ENCODE data around the gene PLA2G4C.

Gene PLA2G4C, protein sequence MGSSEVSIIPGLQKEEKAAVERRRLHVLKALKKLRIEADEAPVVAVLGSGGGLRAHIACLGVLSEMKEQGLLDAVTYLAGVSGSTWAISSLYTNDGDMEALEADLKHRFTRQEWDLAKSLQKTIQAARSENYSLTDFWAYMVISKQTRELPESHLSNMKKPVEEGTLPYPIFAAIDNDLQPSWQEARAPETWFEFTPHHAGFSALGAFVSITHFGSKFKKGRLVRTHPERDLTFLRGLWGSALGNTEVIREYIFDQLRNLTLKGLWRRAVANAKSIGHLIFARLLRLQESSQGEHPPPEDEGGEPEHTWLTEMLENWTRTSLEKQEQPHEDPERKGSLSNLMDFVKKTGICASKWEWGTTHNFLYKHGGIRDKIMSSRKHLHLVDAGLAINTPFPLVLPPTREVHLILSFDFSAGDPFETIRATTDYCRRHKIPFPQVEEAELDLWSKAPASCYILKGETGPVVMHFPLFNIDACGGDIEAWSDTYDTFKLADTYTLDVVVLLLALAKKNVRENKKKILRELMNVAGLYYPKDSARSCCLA

DNA sequence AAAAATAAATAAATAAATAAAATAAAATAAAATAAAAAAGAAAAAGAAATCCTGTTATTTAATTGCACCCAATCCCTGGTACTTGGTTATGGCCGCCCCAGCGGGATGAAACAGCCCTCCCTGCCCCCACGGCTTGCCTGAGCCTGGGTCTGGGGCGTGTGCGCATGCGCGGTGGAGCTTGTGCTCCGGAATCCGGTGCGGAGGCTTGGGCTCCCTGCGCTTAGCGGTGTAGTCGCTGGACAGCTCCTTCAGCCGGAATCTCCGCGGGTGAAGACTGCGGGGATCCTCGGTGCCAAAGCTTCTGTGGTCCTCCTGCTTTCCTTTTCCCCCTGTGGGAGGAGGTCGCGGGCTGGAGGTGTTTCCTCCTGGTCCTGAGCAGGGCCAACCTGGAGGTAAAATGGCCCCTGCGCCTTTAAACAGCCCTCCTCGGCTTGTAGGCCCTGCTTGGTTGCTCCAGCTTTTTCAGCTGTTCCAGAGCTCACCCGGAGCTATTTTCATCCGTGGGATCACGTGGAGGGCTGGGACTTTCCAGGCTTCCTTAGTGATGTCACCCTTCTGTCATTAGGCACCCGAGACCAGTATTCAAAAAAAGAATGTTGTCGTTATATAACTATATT lies at the start of gene PLA2G4C:
Gene PLA2G4C (minus strand): TSS at position 468 of the 617 bp plus-strand sequence. CDS start 4,288 bp downstream, outside the sequence.
- peak; percentile 62 for DNase-seq (ENCODE audit: low read depth)

DNA sequence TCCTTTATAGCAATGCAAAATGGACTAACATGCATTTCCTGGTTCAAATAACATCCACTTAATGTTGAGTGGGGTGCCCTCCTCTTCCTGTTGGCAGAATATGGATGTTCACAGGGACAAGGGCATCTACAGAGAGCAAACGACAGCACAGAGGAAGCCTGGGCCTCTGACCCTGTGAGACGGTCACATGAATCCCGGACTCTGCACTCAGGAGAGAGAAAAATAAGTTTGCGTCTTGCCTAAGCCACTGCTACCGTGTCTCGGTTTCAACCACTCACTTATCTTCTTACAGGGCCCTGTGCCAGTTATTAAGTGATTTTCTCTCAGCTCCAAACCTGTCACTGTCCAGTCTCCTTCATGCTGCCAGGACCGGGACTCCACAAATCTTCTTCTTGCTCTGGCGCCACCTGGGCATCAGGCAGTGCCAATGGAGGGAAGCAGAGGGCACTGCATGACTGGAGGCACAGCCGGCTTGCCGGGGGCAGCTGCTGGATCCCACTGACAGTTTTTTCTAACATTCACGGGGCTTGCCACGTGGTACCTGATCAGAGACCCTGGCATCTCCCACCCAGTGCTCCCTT lies 47.7 kb upstream of the PLA2G4C start:
- no peak for DNase-seq (ENCODE audit: low read depth)

DNA sequence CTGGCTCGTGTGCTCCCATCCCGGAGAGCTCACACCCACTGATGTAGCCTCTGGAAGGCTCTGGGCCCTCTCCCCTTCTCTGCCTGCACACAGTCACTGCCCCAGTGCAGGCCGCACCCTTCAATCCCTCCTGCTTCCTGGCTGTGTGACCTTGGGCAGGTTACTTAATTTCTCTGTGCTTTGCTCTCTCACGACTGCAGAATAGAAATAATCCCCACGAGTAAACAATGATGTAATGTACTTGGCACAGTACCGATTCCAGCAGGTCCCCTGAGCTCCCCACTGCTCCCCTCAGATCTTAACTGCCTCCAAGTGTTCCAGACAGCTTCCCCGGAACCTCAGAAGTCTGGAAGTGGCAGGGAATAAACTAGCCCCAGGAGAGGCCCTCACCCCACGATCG lies 43.4 kb upstream of the PLA2G4C start:
- DNase-seq (ENCODE audit: low read depth): no peak

DNA sequence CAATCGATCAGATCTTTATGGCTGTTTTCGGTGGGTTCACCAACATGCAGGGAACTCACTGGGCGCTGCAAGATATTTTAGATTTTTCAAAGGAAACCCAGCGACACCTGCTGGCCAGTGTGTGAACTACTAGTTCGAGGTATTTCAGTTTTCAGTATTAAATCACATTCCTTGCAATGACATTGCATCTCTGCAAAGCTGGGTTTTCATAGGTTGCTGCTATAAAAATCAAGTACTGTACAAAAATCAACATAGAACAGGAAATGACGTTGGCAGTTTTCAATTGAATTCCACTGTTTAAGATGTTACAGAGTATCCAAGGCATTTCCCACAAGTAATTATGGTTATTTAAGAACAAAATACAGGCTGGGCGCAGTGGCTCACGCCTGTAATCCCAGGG lies 41.9 kb upstream of the PLA2G4C start:
- peak; percentile 57 for DNase-seq (ENCODE audit: low read depth)

DNA sequence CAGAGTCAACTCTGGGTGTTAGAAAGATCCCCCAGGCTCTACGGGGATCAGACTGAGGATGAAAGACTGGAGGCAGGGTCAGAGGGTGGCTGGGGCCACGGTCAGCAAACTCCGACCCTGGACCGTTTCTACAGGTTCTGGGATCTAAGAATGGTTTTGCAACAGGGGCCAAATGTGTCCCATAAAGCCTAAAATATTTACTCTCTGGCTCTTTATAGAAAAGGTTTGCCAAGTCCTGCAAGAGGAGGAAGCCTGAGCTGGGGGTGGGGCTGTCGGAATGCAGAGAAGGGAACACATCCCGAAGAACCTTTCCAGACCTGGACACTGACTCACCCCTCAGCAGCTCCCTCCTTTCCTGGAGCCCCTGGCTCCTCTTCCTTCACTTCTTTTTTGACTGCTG lies 38.8 kb upstream of the PLA2G4C start:
- no peak for DNase-seq (ENCODE audit: low read depth)

DNA sequence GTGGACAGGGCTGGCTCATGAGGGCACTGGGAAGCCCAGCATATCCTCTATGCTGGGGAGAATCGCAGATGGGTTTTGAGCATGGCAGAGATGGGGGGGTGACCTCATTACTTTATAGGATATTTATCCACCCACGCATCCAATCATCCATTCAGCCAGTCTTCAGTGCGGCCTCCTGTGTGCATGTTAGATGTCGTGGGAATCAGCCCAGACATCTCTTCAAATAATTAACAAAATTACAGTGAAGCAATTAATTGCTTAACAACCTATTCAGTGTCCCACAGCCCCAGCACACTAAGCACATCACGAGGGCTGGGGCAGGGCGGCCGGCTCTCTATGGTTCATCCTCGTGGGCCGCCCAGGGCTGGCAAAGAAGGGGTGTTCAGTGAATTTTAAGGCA lies 38.0 kb upstream of the PLA2G4C start:
- no peak for DNase-seq (ENCODE audit: low read depth)

DNA sequence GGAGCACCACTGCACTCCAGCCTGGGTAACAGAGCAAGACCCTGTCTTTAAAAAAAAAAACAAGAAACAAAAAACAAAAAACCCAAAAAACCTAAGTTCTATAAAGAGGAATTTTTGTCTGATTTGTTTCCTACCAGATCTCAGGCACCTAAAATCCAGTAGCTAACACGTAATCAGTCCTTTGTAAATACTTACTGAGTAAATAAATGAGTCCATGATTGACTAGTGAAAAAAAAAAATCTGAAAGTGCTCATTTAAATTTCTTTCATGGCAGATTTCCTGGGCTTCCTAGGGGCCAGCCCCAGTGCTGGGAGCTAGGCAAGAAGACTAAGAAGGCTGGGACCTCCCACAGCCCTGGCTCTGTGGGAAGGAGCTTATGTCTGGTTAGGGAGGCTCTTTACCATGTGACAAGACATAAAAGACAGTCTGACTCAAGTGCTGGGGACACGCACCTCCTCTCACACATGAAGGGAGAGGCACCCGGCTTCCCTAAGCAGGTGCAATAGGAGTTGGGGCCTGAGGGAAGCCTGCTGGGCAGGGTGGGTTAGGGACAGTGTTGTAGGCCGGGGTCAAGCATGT lies 37.1 kb upstream of the PLA2G4C start:
- no peak for DNase-seq (ENCODE audit: low read depth)

DNA sequence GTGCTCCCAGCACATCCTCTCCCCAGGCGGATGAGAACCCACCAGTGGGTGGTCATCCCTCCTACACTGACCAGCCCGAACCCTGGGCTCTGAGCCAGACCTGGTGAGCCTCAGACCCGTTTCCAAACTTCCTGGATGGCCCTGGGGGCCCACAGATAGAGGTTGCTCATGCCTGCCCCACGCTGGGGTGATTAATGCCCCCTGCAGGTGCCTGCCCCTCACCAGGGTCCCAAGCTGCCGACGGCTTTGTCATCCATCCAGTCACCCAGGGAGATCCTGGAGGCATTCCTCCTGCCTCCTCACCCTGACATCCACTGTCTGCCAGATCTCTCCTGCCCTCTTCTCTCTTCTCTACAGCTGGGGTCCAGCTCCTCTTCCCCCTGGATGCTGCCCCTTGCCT lies 28.4 kb upstream of the PLA2G4C start:
- no peak for DNase-seq (ENCODE audit: low read depth)

DNA sequence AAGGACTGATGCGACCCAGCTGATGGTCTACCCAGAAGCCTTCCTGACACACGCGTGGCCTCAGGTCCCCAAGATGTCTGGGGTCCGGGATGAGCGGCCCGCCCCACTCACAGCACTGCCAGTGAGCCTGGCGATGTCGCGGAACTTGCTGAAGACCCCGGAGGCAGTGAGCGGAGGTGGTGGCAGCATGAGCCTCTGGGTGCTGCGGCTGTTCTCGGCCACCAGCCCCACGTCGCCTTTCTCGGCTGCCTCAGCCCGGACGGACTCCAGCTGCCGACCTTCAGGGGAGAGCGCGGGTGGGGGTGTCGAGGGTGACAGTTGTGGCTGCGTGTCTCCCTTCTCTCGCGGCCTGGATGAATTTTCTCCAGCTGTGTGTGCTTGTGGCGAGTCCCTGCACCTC lies 26.8 kb upstream of the PLA2G4C start:
- DNase-seq (ENCODE audit: low read depth): no peak

DNA sequence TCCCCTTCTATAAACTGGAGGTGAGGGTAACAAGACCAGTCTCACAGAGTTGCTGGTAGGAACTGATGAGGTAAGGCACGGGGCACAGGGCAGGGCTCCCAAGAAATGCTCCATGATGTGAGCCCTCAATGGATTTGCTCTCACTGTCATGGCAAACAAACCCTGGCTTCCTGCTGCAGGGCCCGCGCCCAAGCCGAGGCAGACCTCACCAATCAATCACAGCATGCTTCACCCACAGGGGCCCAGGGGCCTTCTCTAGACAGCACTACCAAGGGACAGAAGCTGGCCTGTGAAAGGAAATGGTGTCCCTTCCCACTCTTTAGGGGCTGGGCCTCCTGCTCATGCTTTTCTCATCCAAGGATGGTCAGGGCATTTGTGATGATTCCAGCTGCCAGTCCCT lies 25.9 kb upstream of the PLA2G4C start:
- DNase-seq (ENCODE audit: low read depth): no peak

DNA sequence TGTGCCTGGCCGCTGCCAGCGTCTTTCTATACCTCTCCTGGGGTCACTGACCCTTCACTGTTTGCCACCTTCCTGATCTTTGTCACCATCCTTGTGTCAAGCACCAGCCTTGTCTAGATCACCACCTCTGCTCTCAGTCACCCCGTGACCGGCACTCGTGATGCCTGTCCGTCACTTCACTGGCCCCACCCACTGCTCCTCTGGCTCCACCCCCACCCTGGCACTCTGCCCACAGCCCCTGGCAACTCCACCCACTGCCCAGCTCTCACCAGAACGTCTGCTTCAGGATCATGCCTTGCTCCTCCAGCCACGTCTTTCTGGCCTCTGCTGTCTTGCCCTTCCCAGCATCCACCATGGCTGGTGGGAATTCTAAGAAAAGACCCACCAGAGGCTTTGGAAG lies 24.8 kb upstream of the PLA2G4C start:
- DNase-seq (ENCODE audit: low read depth): no peak

DNA sequence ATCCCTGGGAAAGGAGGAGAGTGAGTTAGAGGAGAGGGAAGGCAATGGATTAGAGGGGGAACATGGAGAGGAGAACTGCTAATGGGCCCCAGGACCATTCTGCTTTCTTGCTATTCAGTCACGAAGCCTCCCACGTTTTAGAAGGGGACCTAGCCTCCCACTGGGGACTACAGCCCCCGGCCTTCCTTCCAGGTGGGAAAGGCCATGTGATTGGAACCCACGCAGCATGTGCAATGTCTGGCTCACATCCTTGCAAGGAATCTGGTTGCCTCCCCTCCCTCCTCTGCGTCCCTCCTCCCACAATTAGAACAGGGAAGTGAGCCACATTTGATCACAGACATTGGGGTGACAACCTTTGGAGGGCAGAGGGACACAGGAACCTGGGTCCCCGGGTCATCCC lies 22.5 kb upstream of the PLA2G4C start:
- no peak for DNase-seq (ENCODE audit: low read depth)

DNA sequence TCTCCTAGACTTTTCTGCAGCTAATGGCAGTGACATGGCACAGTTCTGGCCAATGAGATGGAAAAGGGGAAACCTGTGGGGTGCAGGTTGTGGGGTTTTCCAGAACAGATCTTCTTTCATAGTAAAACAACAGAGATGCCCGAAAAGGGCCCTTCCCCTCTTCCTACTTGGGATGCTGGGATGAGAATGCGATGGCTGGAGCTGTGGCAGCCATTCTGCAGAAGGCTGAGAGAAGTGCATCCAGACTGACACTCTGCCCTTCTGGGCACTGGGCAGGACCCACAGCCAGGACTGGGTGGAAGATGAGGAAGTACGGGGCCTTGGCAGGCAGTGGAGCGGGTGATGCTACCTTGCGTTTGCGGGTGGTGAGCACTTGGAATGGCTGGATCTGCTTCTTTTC lies 16.9 kb upstream of the PLA2G4C start:
- DNase-seq (ENCODE audit: low read depth): no peak

DNA sequence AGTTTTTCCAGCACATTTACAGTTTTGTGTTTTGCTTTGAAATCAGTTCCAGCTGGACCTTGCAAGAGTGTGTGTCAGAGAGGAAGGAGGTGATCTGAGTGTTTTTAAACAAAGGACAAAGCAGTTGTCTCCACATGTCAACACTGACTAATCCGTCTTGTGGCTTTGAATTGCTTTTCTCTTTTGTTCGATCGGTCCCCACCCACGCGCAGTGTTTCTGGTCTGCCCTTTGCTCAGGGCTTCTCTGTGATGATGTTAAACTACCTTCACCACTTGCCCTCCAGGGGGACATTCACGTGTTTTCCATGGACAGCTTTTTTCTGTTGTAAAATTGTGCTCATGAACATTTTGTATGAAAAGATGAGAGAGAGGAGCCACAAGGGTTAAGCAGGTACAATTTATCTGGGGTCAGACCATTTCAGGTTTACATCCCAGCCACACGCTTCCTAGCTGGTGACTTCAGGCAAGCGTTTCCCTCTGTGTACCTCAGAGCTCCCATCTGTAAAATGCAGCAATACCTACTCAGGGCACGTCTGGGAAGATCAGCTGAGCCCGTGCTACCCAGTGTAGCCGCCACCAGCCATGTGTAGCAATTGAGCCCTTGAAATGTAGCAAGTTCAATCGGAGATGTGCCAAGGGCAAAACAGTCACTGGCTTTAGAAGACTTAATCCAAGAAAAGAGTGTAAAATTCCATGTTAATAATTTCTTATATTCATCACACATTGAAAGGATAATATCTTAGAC lies 13.5 kb upstream of the PLA2G4C start:
- no peak for DNase-seq (ENCODE audit: low read depth)

DNA sequence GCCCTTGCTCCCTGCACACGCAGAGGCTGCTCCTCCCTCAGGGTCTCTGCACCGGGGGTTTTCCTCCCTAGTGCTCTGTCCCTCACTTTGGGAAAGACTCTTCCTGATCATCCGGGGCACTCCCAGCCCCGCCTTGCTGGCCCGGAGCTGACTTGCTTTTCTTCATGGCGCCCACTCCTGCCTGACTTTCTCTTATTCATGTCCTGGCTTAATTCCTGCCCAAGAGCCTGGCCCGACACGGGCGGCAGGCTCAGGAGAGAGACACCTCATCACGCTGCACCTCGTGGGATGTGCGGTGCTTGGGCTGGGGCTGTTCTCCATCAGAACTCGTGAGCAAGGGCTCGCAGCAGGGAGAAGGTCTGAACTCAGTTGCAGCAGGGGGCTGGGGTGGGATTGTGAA lies 11.8 kb upstream of the PLA2G4C start:
- no peak for DNase-seq (ENCODE audit: low read depth)

DNA sequence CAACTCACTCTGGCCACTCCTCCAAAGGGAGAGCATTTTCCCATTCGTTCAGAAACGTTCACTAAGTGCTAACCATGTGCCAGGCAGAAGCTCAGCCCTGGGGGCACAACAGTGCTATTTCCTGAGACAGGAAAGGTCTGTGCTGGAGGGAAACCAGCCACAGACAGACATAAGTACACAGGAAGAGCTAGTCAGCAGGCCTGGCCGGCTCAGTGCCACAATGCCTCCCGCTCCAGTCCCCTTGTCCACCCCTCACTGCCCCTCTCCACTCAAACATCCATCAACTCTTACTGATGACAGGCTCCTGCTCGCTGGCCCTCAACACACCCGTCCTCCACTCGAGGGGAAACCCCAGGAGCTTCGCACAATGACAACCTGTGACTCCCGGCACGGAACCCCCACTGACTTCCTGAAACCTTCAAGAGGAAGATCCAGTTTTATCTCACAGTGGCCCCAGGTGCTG lies 11.3 kb upstream of the PLA2G4C start:
- DNase-seq (ENCODE audit: low read depth): no peak

DNA sequence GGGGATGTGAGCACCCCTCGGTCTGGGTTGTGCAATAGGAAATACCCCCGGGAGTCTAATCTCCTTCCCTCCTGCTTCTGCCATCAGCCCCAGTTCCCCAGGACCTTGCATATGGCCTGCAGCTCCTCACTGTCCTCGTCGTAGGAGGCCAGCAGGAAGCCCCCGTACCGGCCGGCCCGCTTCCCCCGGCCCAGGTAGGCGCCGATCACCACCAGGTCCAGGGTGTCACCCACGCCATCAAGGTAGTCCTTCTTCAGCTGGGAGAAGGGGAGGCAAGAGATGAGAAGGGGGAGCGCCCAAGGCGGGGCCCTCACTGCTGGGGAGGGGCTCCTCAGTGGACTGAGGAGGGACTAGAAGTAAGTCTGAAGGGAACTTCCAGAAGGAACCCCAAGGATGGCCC lies 10.4 kb upstream of the PLA2G4C start:
- DNase-seq (ENCODE audit: low read depth): no peak

DNA sequence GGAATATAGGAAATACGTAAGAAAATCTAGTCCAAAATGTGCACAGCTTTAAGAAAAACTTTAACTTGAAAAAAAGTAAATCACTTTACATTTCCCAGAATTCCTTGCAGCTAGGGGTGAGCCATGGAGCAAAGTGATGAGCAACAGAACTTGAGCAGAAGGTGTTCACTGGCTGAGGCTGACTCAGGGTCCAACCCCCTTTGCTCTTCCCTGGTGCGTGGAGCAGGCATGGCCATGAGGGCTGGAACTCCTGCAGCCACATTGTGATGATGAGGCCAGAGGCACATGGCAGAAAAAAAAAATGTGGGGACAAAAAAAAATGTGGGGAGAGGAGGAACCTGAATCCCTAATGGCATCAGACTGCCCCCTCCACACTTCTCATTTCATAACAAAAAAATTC lies 9.9 kb upstream of the PLA2G4C start:
- DNase-seq (ENCODE audit: low read depth): no peak

DNA sequence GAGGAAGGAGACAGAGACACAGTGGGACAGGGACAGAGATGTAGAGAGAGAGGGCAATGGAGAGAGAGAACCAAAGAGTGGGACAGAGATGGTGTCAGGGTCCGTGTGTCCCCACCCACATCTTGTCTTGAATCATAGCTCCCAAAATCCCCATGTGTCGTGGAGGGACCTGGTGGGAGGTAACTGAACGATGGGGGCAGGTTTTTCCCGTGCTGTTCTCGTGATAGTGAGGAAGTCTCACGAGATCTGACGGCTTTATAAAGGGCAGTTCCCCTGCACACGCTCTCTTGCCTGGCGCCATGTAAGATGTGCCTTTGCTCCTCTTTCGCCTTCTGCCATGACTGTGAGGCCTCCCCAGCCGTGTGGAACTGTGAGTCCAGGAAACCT lies 7.5 kb upstream of the PLA2G4C start:
- no peak for DNase-seq (ENCODE audit: low read depth)

DNA sequence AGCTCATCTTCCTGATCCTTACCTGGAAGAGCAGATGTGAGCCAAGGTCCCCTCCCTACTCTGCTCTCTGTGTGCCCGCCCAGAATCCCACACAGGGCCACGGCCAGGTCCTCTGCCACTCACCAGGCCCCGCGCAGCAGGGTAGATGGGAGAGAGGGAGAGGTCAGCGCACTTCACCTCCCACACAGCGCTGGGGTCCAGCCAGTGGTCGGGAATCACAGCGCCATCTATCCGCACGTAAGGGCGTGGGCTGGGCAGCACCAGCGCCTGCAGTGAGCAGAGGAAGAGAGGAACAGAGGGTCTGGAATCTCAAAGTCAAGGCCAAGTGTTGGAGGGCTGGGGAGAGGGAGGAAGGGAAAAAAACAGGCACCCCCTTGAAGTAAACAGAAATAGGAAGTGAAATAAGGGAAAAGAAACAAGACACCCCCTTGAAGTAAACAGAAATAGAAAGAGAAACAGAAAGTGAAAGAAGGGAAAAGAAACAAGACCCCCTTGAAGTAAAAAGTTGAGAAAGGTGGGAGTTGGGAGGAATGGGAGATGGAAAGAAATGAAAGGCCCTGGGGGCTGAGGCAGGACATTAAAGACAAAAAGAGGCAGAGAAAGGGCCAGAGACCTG lies 7.0 kb upstream of the PLA2G4C start:
- no peak for DNase-seq (ENCODE audit: low read depth)

DNA sequence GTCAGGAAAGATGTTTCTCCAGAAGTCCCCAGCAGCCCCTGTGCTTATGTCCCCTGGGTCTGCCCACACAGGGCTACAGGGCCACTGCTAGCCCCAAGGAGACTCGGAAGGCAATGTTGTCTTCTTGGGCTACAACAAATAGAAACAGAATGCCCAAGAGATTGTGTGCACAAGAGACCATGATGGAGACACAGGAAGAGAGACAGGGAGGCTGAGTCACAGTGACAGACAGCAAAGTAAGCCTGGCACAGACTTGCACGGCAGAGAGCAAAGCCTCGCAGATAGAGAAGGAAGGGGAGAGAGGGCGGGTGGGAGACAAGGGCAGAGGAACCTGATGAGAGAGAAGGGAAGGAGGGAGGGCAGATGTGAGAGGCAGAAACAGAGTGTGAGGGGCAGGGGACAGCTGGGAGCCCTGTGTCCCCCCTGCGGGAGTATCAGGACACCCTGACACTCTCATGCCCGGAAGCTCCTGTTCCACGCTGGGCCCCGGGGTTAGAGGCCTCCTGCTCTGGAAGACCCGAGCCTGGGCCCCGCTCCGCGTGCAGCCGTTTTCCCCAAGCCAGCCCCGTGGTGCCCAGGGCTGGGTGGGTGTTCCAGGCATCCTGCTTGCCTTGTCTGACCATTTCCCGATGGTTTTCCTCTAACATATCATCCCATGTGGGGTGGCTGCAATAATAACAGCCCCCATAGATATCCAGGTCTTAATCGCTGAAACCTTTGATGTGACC lies 2.7 kb upstream of the PLA2G4C start:
- no peak for DNase-seq (ENCODE audit: low read depth)
